ENCODE data around the gene DOCK2.

DOCK2 gene

GRCh38 chr5:169826618-169827017 lies 189.5 kb downstream of the DOCK2 start:
- ChIA-PET POLR2A (interaction anchor here (0.6 kb wide), 1 partner anchor 18 kb away, joined by 6 read pairs; no protein-coding TSS in a partner anchor), CTCF (interaction anchor here (0.6 to 1.6 kb wide), 6 partner anchors 9 to 154 kb away, joined by 3 to 7 read pairs (median 4); partner anchors contain the start of gene INSYN2B)
- Histone ChIP-seq H3K9me3 (ENCODE audit: control insufficient read depth, insufficient read depth, low read depth, low read length) (no peaks in the 10 kb centered on the region), H3K4me1 (ENCODE audit: control insufficient read depth, insufficient read depth, low read length) (no peaks in the 10 kb centered on the region), H3K36me3 (ENCODE audit: control insufficient read depth in 2 of 2, insufficient read depth in 1 of 2, low read length in 2 of 2) (no peaks in the 10 kb centered on the region), H3K27ac (ENCODE audit: extremely low read depth, low read depth, low read length) (no peak overlapping the region), H3K4me3 (ENCODE audit: low read depth, low read length) (no peak overlapping the region)
- TF ChIP-seq ZBTB10 (tag by site-specific recombination; IDR thresholded peaks at IDR 0.05) (no peak), ZNF274 (IDR thresholded peaks at IDR 0.05; ENCODE audit: low read length) (no peak), ZNF274 (tag by site-specific recombination; IDR thresholded peaks at IDR 0.05; ENCODE audit: borderline replicate concordance) (no peak), ZNF473 (tag by site-specific recombination; IDR thresholded peaks at IDR 0.05) (no peak), ZNF362 (tag by site-specific recombination; IDR thresholded peaks at IDR 0.05) (no peak), ZNF571 (tag by site-specific recombination; IDR thresholded peaks at IDR 0.05) (no peak), ZNF621 (tag by site-specific recombination; IDR thresholded peaks at IDR 0.05) (no peak), ZBTB26 (tag by site-specific recombination; optimal IDR thresholded peaks at IDR 0.05) (no peak), ZNF645 (tag by site-specific recombination; IDR thresholded peaks at IDR 0.05) (no peak), BCL11A (tag by site-specific recombination; IDR thresholded peaks at IDR 0.05; ENCODE audit: low read depth) (no peak), ZNF596 (tag by site-specific recombination; IDR thresholded peaks at IDR 0.05) (no peak), ZSCAN23 (tag by site-specific recombination; IDR thresholded peaks at IDR 0.05) (no peak), KLF16 (tag by site-specific recombination; IDR thresholded peaks at IDR 0.05) (no peak), PRDM1 (tag by site-specific recombination; IDR thresholded peaks at IDR 0.05) (no peak), KLF10 (tag by site-specific recombination; IDR thresholded peaks at IDR 0.05) (no peak), ZNF423 (tag by site-specific recombination; IDR thresholded peaks at IDR 0.05) (no peak), ZBTB48 (tag by site-specific recombination; IDR thresholded peaks at IDR 0.05) (no peak)

- no peaks in the 10 kb centered on the region for H3K4me1 ChIP-seq (ENCODE audit: control insufficient read depth, insufficient read depth, low read length)
- H3K27ac ChIP-seq (ENCODE audit: extremely low read depth, low read depth, low read length): no peak overlapping the region
- TF ChIP-seq GLI4 (tag by site-specific recombination; IDR thresholded peaks at IDR 0.05) (no peak), REST (tag by site-specific recombination; IDR thresholded peaks at IDR 0.05) (peak; percentile 82), BCL6B (tag by site-specific recombination; IDR thresholded peaks at IDR 0.05) (no peak)
- POLR2A ChIA-PET: no interaction called here
- no peaks in the 10 kb centered on the region for H3K9me3 ChIP-seq (ENCODE audit: control insufficient read depth, insufficient read depth, low read depth, low read length)
- CTCF ChIA-PET: interaction anchor here (1.0 to 1.6 kb wide), 3 partner anchors 10 to 153 kb away, joined by 3 to 7 read pairs (median 5); partner anchors contain the start of gene INSYN2B
- H3K4me3 ChIP-seq (ENCODE audit: low read depth, low read length): no peak overlapping the region
- H3K36me3 ChIP-seq (ENCODE audit: control insufficient read depth in 2 of 2, insufficient read depth in 1 of 2, low read length in 2 of 2): no peaks in the 10 kb centered on the region
These were observed 190.7 kb downstream of the DOCK2 start for GRCh38 chr5:169827769-169828168.

Measured in HEK293 (cell line).